SIG-M5 (cell line): ENCODE data around the gene C2orf92.

Experiments
- DNase-seq: peaks from one replicate; lab custom pipeline; 2025; lab: John Stamatoyannopoulos, UW

Gene C2orf92

GRCh38 chr2:97714084-97714949 lies 44.8 kb downstream of the C2orf92 start:
- no peak for DNase-seq

GRCh38 chr2:97714950-97715652 lies 45.6 kb downstream of the C2orf92 start:
- DNase-seq: no peak

GRCh38 chr2:97715951-97716694 lies 46.6 kb downstream of the C2orf92 start:
- DNase-seq: no peak

GRCh38 chr2:97716695-97717612 lies 47.4 kb downstream of the C2orf92 start:
- DNase-seq: no peak

- no peak for DNase-seq
Measured at GRCh38 chr2:97717613-97717995, 48.1 kb downstream of the C2orf92 start.

- no peak for DNase-seq
Measured at GRCh38 chr2:97718051-97718882, 48.8 kb downstream of the C2orf92 start.

- DNase-seq: no peak
Measured at GRCh38 chr2:97718942-97719341, 49.4 kb downstream of the C2orf92 start.

- no peak for DNase-seq
Measured at GRCh38 chr2:97719362-97720155, 50.0 kb downstream of the C2orf92 start.

GRCh38 chr2:97720746-97721145 lies 51.2 kb downstream of the C2orf92 start:
- no peak for DNase-seq

- DNase-seq: no peak
Measured at GRCh38 chr2:97722227-97722626, 52.7 kb downstream of the C2orf92 start.

- DNase-seq: no peak
Measured at GRCh38 chr2:97723156-97724072, 53.9 kb downstream of the C2orf92 start.

- no peak for DNase-seq
Measured at GRCh38 chr2:97724073-97724410, 54.5 kb downstream of the C2orf92 start.

GRCh38 chr2:97724501-97724900 lies 55.0 kb downstream of the C2orf92 start:
- DNase-seq: no peak

- DNase-seq: no peak
Measured at GRCh38 chr2:97724946-97725688, 55.6 kb downstream of the C2orf92 start.

GRCh38 chr2:97726261-97727064 lies 57.0 kb downstream of the C2orf92 start:
- DNase-seq: no peak

GRCh38 chr2:97727296-97727695 lies 57.8 kb downstream of the C2orf92 start:
- no peak for DNase-seq

GRCh38 chr2:97728091-97728731 lies 58.7 kb downstream of the C2orf92 start:
- no peak for DNase-seq
